HuH-7.5 (cell line): Measurements from ENCODE around the gene NRIP3.

Experiments
- DNase-seq: peaks from one replicate; pipeline ENCODE4 v3.0.0; 2011; ENCODE audit warnings: low spot score

NRIP3 gene

DNA sequence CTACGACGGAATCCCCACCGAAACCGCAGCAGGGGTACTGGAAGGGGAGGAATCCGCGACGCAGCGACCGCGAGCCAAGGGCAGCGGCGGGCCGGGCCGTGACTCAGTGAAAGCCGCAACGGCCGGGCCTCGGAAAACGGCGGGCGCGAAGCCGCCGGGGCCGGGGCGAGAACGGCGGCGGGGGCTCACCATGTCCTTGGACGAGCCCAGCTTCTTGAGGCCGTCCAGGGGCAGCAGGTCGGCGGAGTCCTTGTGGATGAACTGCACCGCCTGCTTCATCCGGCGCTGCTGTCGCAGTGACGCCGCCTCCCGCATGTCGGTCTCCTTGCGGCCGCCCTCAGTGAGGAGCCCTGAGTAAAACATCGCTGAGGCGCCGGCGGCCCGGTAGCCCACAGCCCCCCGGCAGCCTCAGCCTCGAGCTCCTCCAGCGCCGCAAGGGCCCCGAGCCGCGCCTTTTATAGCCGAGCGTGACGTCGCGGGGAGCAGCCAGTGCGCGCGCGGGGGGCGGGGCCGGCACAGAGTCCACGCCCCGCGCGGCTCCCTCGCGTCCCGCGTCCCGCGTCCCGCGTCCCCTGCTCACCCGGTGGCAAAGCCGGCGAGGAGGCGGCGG is at the start of gene NRIP3:
NRIP3 (minus strand) TSS at position 429 of the 610 bp plus-strand sequence; CDS start at position 363, 66 bp downstream.
- no peak for DNase-seq

DNA sequence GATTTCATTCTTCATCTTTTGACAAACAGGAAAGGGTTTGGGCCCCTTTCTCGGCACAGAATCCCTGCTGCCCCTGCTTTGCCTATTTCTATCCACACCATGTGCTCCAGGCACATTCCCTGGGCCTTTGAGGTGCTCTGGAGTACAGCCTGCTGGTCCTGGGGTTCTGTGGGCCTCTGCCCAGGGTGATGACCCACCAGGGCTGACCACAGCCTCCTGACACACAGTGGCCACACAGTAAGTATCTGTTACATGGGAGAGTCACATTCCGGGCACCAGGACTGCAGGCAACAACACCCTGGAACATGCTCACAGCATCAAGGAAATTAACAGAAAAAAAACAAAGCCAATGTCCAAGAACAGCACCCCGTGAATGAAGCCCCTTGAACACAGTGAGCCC is 48.5 kb upstream of the NRIP3 start:
- DNase-seq, result no peak

GRCh38 chr11:9049959-9050358 is 46.2 kb upstream of the NRIP3 start:
- DNase-seq, result no peak

- DNase-seq, result no peak
These were observed 44.2 kb upstream of the NRIP3 start for GRCh38 chr11:9047964-9048523.

GRCh38 chr11:9046481-9046880 is 42.7 kb upstream of the NRIP3 start:
- DNase-seq, result no peak

DNA sequence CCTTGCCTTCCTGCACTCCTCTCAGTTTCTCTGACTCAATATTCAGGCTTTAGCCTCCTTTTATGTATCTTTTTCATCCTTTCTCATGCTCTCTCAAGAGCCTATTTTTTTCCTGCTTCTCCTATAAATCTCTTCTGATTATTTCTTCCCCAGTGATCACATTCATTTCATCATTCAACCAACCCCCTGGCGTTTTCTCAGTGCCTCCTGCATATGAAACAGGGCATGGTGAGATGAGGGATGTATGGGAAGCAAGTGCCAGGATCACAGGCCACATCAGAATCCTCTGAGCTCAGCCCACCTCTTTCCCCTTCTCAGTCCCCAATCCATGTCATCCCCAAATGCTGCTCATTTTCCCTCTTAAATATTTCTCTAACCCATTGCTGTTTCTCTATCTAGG is 38.7 kb upstream of the NRIP3 start:
- no peak for DNase-seq

DNA sequence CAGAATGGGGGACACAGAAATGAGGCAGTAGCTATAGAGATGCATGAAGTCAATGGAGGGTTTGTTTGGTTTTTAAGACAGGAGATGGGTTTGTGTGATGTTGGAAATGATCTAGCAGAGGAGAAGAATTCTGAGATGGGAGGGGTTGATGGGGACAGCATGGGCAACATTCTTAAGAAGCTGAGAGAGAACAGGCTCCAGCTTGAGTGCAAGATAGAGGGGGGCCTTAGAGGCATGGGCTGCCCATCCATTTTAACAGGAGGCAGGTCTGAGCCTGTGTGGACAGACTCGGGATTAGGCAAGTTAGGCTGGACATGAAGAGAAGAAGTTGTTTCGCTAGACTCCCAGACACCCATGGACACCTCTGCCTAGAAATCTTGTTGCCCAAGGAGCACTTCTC is 37.9 kb upstream of the NRIP3 start:
- DNase-seq, result no peak

- no peak for DNase-seq
These were observed 36.6 kb upstream of the NRIP3 start for GRCh38 chr11:9040410-9040809.

- no peak for DNase-seq
These were observed 36.1 kb upstream of the NRIP3 start for GRCh38 chr11:9039863-9040262.

DNA sequence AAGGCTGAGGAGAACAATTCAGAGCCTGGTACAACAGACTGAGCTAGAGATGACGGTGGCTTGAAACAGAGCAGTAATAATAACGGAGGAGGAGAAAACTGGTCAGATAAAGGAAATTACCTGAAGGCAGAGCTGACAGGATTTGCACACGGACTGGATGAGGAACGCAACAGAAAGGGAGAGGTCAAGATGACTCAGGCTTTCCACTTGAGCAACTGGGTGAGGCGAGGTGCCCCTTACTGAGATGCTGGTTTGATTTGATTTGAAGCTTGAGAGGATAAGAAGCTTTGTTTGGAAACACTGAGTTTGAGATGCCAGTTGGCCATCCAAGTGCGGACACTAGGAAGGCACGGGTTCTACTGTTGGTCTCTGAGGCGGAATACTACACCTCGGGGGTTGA is 35.4 kb upstream of the NRIP3 start:
- DNase-seq, result no peak

- no peak for DNase-seq
These were observed 34.7 kb upstream of the NRIP3 start for GRCh38 chr11:9038541-9038940.

- no peak for DNase-seq
These were observed 34.2 kb upstream of the NRIP3 start for GRCh38 chr11:9037963-9038362.

- DNase-seq, result no peak
These were observed 33.4 kb upstream of the NRIP3 start for GRCh38 chr11:9037046-9037780.

DNA sequence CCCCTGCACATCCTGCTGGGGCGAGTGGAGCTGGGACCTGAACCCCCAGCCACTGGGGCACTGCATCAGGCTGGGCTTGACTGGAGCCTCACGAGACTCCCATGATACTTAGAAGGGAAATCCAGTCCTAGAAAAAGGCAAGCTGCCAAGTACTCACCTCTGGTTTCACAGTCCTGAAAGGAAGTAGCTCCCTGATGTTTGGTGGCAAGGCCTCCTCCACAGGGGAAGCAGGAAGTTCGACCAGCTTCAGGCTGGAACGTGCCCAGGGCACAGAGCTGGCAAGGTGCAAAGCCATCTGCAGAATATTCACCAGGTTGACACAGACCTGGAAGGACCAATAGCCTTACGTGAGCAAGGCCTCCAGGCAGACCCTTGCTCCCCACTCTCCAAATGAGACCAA is 26.8 kb upstream of the NRIP3 start:
- no peak for DNase-seq

- no peak for DNase-seq
These were observed 25.6 kb upstream of the NRIP3 start for GRCh38 chr11:9029422-9029821.

- no peak for DNase-seq
These were observed 24.8 kb upstream of the NRIP3 start for GRCh38 chr11:9028581-9028980.

- DNase-seq, result no peak
These were observed 21.5 kb upstream of the NRIP3 start for GRCh38 chr11:9025101-9025850.

- no peak for DNase-seq
These were observed 19.3 kb upstream of the NRIP3 start for GRCh38 chr11:9022961-9023680.

- no peak for DNase-seq
These were observed 17.1 kb upstream of the NRIP3 start for GRCh38 chr11:9020916-9021315.

DNA sequence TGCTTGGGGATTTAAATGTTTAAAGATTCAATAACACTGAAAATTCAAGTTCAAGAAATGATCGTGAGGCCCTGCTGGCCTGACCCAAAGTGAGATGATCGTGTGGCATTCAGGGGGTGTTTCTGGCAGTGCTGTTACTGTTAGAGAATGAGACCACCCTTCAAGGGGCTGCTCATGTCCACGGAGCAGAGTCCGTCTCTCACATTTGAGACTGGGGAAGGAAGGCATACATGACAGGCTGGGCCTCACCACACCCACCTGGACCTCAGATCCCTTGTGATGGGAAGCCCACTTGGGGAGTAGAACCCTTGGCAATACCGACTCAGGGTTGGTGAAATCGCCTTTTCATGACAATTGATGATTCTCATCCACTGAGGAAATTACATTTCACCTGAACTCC is 16.1 kb upstream of the NRIP3 start:
- DNase-seq, result no peak

DNA sequence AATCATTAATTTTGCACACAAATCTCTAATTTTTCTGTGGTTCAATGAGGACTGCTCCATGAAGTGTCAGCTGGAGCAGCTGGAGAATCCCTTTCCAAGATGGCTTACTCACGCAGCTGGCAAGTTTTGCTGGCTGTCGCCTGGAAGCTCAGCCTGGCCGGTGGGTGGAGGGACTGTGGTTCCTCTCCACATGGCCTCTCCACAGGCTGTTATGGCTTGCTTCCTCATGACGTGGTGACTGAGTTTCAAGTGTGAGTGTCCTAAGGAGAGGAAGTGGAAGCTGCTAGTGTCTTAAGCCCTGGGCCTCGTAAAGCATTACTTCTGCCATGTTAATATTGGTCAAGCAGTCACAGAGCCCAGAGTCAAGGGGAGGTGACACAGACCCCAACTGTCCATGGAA is 14.0 kb upstream of the NRIP3 start:
- DNase-seq, result no peak

GRCh38 chr11:9016916-9017642 is 13.3 kb upstream of the NRIP3 start:
- no peak for DNase-seq
